Ovary (tissue), 3 donors: ENCODE results near the gene HOXD9.

ENCODE experiments used
- EP300 ChIP-seq: sonication (generic); formaldehyde crosslinking; IDR thresholded peaks from one replicate; pipeline ENCODE4 v1.6.1; 2017; ENCODE audit warnings: antibody characterized with exemption
- POLR2A ChIP-seq: fragments of 450-650 bp; IDR thresholded peaks from one replicate; pipeline ENCODE4 v1.6.1; 2017; ENCODE audit warnings: antibody characterized with exemption, mild to moderate bottlenecking, moderate library complexity
- TF ChIP-seq, protein P1 (sequence below), 3 donors: fragments of 450-650 bp in 2 of 3; fragments of 200-600 bp in 1 of 3; IDR thresholded peaks; one replicate each; pipeline versions ENCODE4 v1.5.1 to v1.8.0; 2016 to 2022; ENCODE audit warnings: antibody characterized with exemption in 3 of 3, mild to moderate bottlenecking in 1 of 3
- donor health status: DM: no; HTN: no; CAD: no.

DNA sequence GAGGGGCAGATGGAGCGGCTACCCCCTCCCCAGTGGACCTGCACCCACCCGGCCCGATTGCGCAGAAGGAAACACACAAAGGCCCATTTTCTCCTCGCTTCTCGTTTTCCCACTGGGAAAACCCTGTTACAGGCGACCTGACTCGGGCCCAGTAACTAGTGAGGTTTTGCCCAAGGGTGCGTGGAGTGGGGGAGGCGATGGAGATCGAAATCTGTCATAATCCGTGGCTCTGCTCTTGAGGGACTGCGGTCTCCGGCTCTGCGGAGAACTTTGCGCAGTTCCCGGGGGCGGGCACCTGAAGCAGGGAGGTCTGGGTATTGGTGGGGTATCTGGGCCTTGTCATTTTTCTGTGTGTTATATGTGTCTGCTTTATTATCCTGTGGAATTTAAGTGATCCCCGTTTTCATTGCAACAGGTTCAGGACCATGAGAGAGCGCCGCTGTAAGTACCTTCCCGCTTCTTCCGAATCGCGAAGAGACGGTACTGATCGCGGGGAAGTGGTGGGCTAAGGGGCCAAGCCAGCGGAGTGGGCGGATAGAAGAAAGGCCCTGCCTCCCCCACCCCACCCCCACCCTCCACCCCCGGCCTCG, 24.8 kb downstream of the HOXD9 start:
- TF ChIP-seq, protein P1, sequence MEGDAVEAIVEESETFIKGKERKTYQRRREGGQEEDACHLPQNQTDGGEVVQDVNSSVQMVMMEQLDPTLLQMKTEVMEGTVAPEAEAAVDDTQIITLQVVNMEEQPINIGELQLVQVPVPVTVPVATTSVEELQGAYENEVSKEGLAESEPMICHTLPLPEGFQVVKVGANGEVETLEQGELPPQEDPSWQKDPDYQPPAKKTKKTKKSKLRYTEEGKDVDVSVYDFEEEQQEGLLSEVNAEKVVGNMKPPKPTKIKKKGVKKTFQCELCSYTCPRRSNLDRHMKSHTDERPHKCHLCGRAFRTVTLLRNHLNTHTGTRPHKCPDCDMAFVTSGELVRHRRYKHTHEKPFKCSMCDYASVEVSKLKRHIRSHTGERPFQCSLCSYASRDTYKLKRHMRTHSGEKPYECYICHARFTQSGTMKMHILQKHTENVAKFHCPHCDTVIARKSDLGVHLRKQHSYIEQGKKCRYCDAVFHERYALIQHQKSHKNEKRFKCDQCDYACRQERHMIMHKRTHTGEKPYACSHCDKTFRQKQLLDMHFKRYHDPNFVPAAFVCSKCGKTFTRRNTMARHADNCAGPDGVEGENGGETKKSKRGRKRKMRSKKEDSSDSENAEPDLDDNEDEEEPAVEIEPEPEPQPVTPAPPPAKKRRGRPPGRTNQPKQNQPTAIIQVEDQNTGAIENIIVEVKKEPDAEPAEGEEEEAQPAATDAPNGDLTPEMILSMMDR (IDR thresholded peaks at IDR 0.05), result no peak
- no peak for TF ChIP-seq EP300
- no peak for TF ChIP-seq POLR2A
